ENCODE data around the gene RFTN1. TPM values are rescaled to one million over a fixed set of nuclear protein-coding genes. Genes with fewer than 3 reads are reported as not detected.

RFTN1 gene
- total and polyA plus RNA-seq, 2 donors (not counting 1 experiment from before 2014, with no cell fraction given) = 32.4 to 156 TPM

DNA sequence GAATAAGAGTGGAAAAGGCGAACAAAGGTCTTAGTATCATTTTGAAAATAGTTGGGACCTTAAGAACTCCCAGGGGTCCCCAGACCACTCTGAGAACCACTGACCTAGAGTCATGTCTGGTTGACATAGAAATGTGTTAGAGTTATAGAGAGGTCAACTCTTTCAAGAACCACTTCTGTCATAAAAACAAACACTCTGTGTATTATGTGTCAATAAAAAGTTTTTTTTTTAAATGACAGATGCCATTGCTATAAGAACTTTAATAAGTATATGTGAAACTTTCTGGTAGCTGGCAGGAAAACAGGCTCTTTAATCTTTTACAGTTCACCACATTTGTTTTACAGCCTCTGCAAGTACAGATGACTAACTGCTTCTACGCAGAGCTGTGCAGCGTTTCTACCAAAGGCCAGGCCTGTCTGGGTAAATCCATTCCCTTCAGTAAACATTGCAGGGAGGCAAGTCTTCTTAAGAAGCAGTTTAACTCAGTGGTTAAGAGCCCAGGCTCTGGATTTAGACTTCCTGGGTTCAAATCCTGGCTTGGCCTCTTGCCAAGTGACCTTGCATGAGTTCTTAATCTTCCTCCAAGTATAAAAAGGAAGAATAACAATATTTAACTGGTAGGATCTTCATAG is 56.6 kb downstream of the RFTN1 start:
- peaks cover 0 to 2% of the 10 kb centered on the region in 2 experiments for H3K36me3 ChIP-seq (replicated peaks in 1 of 2; ENCODE audit: control extremely low read depth in 1 of 2, control insufficient read depth in 1 of 2, extremely low read depth in 1 of 2, insufficient read depth in 2 of 2, low read length in 1 of 2)
- no peak overlapping the region for H3K27ac Mint-ChIP-seq
- H2AFZ ChIP-seq (ENCODE audit: insufficient read depth, low read depth, low read length, poor library complexity, severe bottlenecking) = no peak overlapping the region
- TF ChIP-seq EZH2 (IDR thresholded peaks at IDR 0.05; ENCODE audit: borderline replicate concordance, insufficient read depth, low read depth, low read length, poor library complexity, severe bottlenecking) = no peak
- TF ChIP-seq, protein P1, sequence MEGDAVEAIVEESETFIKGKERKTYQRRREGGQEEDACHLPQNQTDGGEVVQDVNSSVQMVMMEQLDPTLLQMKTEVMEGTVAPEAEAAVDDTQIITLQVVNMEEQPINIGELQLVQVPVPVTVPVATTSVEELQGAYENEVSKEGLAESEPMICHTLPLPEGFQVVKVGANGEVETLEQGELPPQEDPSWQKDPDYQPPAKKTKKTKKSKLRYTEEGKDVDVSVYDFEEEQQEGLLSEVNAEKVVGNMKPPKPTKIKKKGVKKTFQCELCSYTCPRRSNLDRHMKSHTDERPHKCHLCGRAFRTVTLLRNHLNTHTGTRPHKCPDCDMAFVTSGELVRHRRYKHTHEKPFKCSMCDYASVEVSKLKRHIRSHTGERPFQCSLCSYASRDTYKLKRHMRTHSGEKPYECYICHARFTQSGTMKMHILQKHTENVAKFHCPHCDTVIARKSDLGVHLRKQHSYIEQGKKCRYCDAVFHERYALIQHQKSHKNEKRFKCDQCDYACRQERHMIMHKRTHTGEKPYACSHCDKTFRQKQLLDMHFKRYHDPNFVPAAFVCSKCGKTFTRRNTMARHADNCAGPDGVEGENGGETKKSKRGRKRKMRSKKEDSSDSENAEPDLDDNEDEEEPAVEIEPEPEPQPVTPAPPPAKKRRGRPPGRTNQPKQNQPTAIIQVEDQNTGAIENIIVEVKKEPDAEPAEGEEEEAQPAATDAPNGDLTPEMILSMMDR (IDR thresholded peaks at IDR 0.05) = no peak
- peaks cover 3 to 5% of the 10 kb centered on the region in 2 donors for H3K4me1 ChIP-seq (ENCODE audit: control insufficient read depth in 2 of 2, insufficient read depth in 2 of 2, low read length in 2 of 2)
- H3K9me3 ChIP-seq (ENCODE audit: control extremely low read depth in 1 of 3, control insufficient read depth in 2 of 3, insufficient read depth in 1 of 3, low read length in 2 of 3) = no peaks in the 10 kb centered on the region
- intact Hi-C loops (cut with micrococcal nuclease) = loop anchor here (5.0 kb wide), 1 partner anchor 45 kb away; no protein-coding TSS in a partner anchor
- no peaks in the 10 kb centered on the region for H3K27me3 ChIP-seq (replicated peaks in 1 of 4; ENCODE audit: control extremely low read depth in 1 of 4, control insufficient read depth in 3 of 4, insufficient read depth in 4 of 4, low read length in 3 of 4)
- H3K9me3 Mint-ChIP-seq (ENCODE audit: insufficient read depth) = no peaks in the 10 kb centered on the region
- ChIA-PET POLR2A (no interaction called here), CTCF (no interaction called here)
- H3K4me3 ChIP-seq (ENCODE audit: control extremely low read depth in 1 of 5, extremely low read depth in 1 of 5, insufficient read depth in 1 of 5, low read depth in 2 of 5, low read length in 4 of 5) = no peak overlapping the region
- ATAC-seq (ENCODE audit: low read depth) (no peak), DNase-seq (no peak)
- H4K20me1 ChIP-seq (ENCODE audit: control insufficient read depth, insufficient read depth, low read length, poor library complexity, severe bottlenecking) = peaks cover 31% of the 10 kb centered on the region
- H3K4me3 Mint-ChIP-seq = no peak overlapping the region
- no peak overlapping the region for H3K4me2 ChIP-seq (replicated peaks; ENCODE audit: low read depth, low read length, poor library complexity, severe bottlenecking)
- no peak overlapping the region for H3K9ac ChIP-seq (ENCODE audit: low read length)
- 89% methylated on average over 3 of the region's 3 CpGs for WGBS (ENCODE audit: insufficient coverage)
- peaks cover 91% of the 10 kb centered on the region for H3K79me2 ChIP-seq (ENCODE audit: control insufficient read depth, insufficient read depth, low read length)
- no peak overlapping the region for H3K27ac ChIP-seq (ENCODE audit: low read length in 2 of 2)
- no peaks in the 10 kb centered on the region for H3K27me3 Mint-ChIP-seq
- H3K4me1 Mint-ChIP-seq = peaks cover 45% of the 10 kb centered on the region

DNA sequence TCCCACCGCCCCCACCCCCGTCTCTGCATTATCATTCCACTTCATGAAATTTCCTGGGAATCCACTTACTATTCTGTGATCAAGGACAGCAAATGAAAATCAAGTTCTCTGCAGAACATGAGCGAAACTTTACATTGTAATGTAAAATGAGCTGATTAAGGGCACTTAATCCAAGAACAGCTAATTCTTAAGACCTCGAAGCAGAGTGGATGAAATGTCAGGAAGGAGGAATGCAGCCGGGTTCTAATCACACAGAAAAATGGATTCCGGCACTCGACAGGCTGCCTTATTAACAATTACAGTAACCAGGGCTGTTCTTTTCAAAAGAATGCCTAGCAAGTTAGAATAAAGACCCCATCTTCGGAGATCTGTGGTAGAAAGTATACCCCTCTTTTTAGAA is 57.5 kb downstream of the RFTN1 start:
- WGBS (ENCODE audit: insufficient coverage) = 100% methylated on average over 5 of the region's 8 CpGs
- CTCF ChIA-PET = no interaction called here
- Mint-ChIP-seq H3K4me1 (peaks cover 48% of the 10 kb centered on the region), H3K27me3 (no peaks in the 10 kb centered on the region), H3K4me3 (no peak overlapping the region), H3K27ac (no peak overlapping the region), H3K9me3 (ENCODE audit: insufficient read depth) (no peaks in the 10 kb centered on the region)
- DNase-seq (no peak), ATAC-seq (ENCODE audit: low read depth) (no peak)
- TF ChIP-seq, protein P1 (IDR thresholded peaks at IDR 0.05) = no peak
- no peak for TF ChIP-seq EZH2 (IDR thresholded peaks at IDR 0.05; ENCODE audit: borderline replicate concordance, insufficient read depth, low read depth, low read length, poor library complexity, severe bottlenecking)
- Histone ChIP-seq H3K79me2 (ENCODE audit: control insufficient read depth, insufficient read depth, low read length) (peaks cover 93% of the 10 kb centered on the region), H4K20me1 (ENCODE audit: control insufficient read depth, insufficient read depth, low read length, poor library complexity, severe bottlenecking) (peaks cover 29% of the 10 kb centered on the region), H3K36me3 (replicated peaks in 1 of 2; ENCODE audit: control extremely low read depth in 1 of 2, control insufficient read depth in 1 of 2, extremely low read depth in 1 of 2, insufficient read depth in 2 of 2, low read length in 1 of 2) (peaks cover 0 to 6% of the 10 kb centered on the region in 2 experiments), H3K9ac (ENCODE audit: low read length) (no peak overlapping the region), H3K27ac (ENCODE audit: low read length in 2 of 2) (no peak overlapping the region), H3K4me2 (replicated peaks; ENCODE audit: low read depth, low read length, poor library complexity, severe bottlenecking) (no peak overlapping the region), H2AFZ (ENCODE audit: insufficient read depth, low read depth, low read length, poor library complexity, severe bottlenecking) (no peak overlapping the region), H3K4me3 (ENCODE audit: control extremely low read depth in 1 of 5, extremely low read depth in 1 of 5, insufficient read depth in 1 of 5, low read depth in 2 of 5, low read length in 4 of 5) (no peak overlapping the region), H3K9me3 (ENCODE audit: control extremely low read depth in 1 of 3, control insufficient read depth in 2 of 3, insufficient read depth in 1 of 3, low read length in 2 of 3) (no peaks in the 10 kb centered on the region), H3K27me3 (replicated peaks in 1 of 4; ENCODE audit: control extremely low read depth in 1 of 4, control insufficient read depth in 3 of 4, insufficient read depth in 4 of 4, low read length in 3 of 4) (no peaks in the 10 kb centered on the region), H3K4me1 (ENCODE audit: control insufficient read depth in 2 of 2, insufficient read depth in 2 of 2, low read length in 2 of 2) (peaks cover 7% of the 10 kb centered on the region in 2 donors)
- POLR2A ChIA-PET = no interaction called here
- intact Hi-C loops (cut with micrococcal nuclease) = loop anchor here (5.0 kb wide), 1 partner anchor 44 kb away; no protein-coding TSS in a partner anchor
